ENCODE measurements around the gene STK11IP. TPM values are rescaled to one million over a fixed set of nuclear protein-coding genes. Genes with fewer than 3 reads are reported as not detected.
A peak's percentile ranks its signal among the peaks of the same experiment; 100 is the strongest.

STK11IP gene
- total RNA-seq, 1 experiment from 2014 or later, result 45.0 TPM

DNA sequence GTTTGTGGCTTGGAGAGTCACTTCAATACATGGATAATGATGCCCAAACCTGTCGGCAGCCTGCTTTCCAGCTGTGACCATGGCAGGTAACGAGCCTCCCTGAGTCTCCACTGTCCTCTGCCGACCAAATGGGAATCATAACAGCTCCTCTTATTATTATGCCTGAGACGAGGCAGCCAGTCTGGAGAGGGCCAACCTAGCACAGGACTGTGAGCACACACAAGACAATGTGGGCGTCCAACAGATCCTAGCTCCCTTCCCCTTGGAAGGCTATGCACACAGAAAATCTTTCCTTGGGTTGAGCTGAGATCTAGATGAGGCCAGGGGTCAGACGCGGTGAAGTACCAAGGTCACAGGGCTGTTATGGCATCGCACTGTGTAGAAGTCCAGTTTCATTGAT lies 28.9 kb downstream of the STK11IP start:
- RAD21 ChIA-PET (ENCODE audit: low non-redundant PET in 1 of 2, low total read pairs in 2 of 2, uncharacterized antibody in 2 of 2, unreplicated experiment in 2 of 2), result interaction anchor here in 1 of 2 experiments (0.6 kb wide), 1 partner anchor 37 kb away, joined by 6 read pairs; no protein-coding TSS in a partner anchor
- H3K79me2 ChIP-seq (ENCODE audit: insufficient read depth, low read length), result peaks cover 11% of the 10 kb centered on the region; the same call in 1 of the 2 replicates
- H3K36me3 ChIP-seq (ENCODE audit: control insufficient read depth in 1 of 2, insufficient read depth in 2 of 2, low read length in 2 of 2), result 0 out of 4 replicates have a peak, but pooled peaks cover 0 to 6% of the 10 kb centered on the region in 2 experiments
- DNase-seq (ENCODE audit: low read depth, low spot score) (no peak), ATAC-seq (no peak)
- CTCF ChIA-PET, result no interaction called here
- H4K20me1 ChIP-seq (ENCODE audit: insufficient read depth), result no peaks in the 10 kb centered on the region
- no peaks in the 10 kb centered on the region for H3K9me2 ChIP-seq (ENCODE audit: insufficient read depth)
- H3K4me3 ChIP-seq (replicated peaks in 1 of 2; ENCODE audit: low read depth in 1 of 2, low read length in 2 of 2), result peak overlapping the region; percentile 56 to 79
- TF ChIP-seq, protein P1, sequence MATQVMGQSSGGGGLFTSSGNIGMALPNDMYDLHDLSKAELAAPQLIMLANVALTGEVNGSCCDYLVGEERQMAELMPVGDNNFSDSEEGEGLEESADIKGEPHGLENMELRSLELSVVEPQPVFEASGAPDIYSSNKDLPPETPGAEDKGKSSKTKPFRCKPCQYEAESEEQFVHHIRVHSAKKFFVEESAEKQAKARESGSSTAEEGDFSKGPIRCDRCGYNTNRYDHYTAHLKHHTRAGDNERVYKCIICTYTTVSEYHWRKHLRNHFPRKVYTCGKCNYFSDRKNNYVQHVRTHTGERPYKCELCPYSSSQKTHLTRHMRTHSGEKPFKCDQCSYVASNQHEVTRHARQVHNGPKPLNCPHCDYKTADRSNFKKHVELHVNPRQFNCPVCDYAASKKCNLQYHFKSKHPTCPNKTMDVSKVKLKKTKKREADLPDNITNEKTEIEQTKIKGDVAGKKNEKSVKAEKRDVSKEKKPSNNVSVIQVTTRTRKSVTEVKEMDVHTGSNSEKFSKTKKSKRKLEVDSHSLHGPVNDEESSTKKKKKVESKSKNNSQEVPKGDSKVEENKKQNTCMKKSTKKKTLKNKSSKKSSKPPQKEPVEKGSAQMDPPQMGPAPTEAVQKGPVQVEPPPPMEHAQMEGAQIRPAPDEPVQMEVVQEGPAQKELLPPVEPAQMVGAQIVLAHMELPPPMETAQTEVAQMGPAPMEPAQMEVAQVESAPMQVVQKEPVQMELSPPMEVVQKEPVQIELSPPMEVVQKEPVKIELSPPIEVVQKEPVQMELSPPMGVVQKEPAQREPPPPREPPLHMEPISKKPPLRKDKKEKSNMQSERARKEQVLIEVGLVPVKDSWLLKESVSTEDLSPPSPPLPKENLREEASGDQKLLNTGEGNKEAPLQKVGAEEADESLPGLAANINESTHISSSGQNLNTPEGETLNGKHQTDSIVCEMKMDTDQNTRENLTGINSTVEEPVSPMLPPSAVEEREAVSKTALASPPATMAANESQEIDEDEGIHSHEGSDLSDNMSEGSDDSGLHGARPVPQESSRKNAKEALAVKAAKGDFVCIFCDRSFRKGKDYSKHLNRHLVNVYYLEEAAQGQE (IDR thresholded peaks at IDR 0.05; ENCODE audit: low read depth), result no peak
- no peak for TF ChIP-seq EZH2 (IDR thresholded peaks at IDR 0.05)
- no peak for TF ChIP-seq ZNF274 (IDR thresholded peaks at IDR 0.05; ENCODE audit: low read depth, low read length)
- TF ChIP-seq POLR2AphosphoS5 (IDR thresholded peaks at IDR 0.05; ENCODE audit: low read depth, low read length), result no peak
- TF ChIP-seq EGR1 (IDR thresholded peaks at IDR 0.05; ENCODE audit: low read depth), result no peak
- TF ChIP-seq FOSL1 (IDR thresholded peaks at IDR 0.05; ENCODE audit: low read depth), result no peak
- no peak for TF ChIP-seq JUND (IDR thresholded peaks at IDR 0.05)
- TF ChIP-seq, protein P2, sequence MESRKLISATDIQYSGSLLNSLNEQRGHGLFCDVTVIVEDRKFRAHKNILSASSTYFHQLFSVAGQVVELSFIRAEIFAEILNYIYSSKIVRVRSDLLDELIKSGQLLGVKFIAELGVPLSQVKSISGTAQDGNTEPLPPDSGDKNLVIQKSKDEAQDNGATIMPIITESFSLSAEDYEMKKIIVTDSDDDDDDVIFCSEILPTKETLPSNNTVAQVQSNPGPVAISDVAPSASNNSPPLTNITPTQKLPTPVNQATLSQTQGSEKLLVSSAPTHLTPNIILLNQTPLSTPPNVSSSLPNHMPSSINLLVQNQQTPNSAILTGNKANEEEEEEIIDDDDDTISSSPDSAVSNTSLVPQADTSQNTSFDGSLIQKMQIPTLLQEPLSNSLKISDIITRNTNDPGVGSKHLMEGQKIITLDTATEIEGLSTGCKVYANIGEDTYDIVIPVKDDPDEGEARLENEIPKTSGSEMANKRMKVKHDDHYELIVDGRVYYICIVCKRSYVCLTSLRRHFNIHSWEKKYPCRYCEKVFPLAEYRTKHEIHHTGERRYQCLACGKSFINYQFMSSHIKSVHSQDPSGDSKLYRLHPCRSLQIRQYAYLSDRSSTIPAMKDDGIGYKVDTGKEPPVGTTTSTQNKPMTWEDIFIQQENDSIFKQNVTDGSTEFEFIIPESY (IDR thresholded peaks at IDR 0.05; ENCODE audit: extremely low read depth, insufficient replicate concordance, low read length), result no peak
- no peak for TF ChIP-seq POLR2A (IDR thresholded peaks at IDR 0.05; ENCODE audit: borderline replicate concordance, extremely low read depth, insufficient read depth, insufficient read length)
- TF ChIP-seq ZFX (IDR thresholded peaks at IDR 0.05), result no peak
- no peak for TF ChIP-seq SIN3A (IDR thresholded peaks at IDR 0.05; ENCODE audit: low read depth)
- TF ChIP-seq SP1 (IDR thresholded peaks at IDR 0.05; ENCODE audit: low read depth), result no peak
- TF ChIP-seq CEBPB (IDR thresholded peaks at IDR 0.05; ENCODE audit: low read depth), result no peak
- TF ChIP-seq ELF1 (IDR thresholded peaks at IDR 0.05; ENCODE audit: borderline replicate concordance, low read depth), result no peak
- TF ChIP-seq YY1 (IDR thresholded peaks at IDR 0.05; ENCODE audit: extremely low read depth, insufficient replicate concordance, low read depth, low read length), result no peak
- TF ChIP-seq RAD21 (IDR thresholded peaks at IDR 0.05; ENCODE audit: low read depth), result no peak
- TF ChIP-seq, protein P3, sequence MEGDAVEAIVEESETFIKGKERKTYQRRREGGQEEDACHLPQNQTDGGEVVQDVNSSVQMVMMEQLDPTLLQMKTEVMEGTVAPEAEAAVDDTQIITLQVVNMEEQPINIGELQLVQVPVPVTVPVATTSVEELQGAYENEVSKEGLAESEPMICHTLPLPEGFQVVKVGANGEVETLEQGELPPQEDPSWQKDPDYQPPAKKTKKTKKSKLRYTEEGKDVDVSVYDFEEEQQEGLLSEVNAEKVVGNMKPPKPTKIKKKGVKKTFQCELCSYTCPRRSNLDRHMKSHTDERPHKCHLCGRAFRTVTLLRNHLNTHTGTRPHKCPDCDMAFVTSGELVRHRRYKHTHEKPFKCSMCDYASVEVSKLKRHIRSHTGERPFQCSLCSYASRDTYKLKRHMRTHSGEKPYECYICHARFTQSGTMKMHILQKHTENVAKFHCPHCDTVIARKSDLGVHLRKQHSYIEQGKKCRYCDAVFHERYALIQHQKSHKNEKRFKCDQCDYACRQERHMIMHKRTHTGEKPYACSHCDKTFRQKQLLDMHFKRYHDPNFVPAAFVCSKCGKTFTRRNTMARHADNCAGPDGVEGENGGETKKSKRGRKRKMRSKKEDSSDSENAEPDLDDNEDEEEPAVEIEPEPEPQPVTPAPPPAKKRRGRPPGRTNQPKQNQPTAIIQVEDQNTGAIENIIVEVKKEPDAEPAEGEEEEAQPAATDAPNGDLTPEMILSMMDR (IDR thresholded peaks at IDR 0.05 in 2 of 3, conservative IDR thresholded peaks at IDR 0.05 in 1 of 3; ENCODE audit: borderline replicate concordance in 1 of 3, insufficient read depth in 1 of 3, low read depth in 2 of 3, low read length in 2 of 3), result no peak
- H3K9me3 ChIP-seq (ENCODE audit: control insufficient read depth in 1 of 2, insufficient read depth in 1 of 2, low read depth in 1 of 2, low read length in 2 of 2), result no peaks in the 10 kb centered on the region
- peak overlapping the region; percentile 77 for H3K9ac ChIP-seq (ENCODE audit: low read length)
- no peak overlapping the region for H2AFZ ChIP-seq (ENCODE audit: low read depth, low read length, poor library complexity, severe bottlenecking)
- POLR2A ChIA-PET, result no interaction called here
- peak overlapping the region; percentile 76 for H3K27ac ChIP-seq (ENCODE audit: low read depth, low read length)
- peaks cover 4 to 32% of the 10 kb centered on the region in 2 experiments; a peak in 3 of 4 replicates for H3K4me1 ChIP-seq (ENCODE audit: control insufficient read depth in 1 of 2, insufficient read depth in 2 of 2, low read length in 2 of 2)
- H3K27me3 ChIP-seq (ENCODE audit: insufficient read depth, low read length), result no peaks in the 10 kb centered on the region
- TSS peak; percentile 61 for BruUV-seq (replicated peaks)
- peak overlapping the region; percentile 93 for H3K4me2 ChIP-seq (ENCODE audit: low read length)
- intact Hi-C loops (cut with micrococcal nuclease), result loop anchor here (5.0 kb wide), 1 partner anchor 84 kb away; the partner anchor contains the start of genes CHPF and TMEM198

Data from HCT116 (cell line).